WTC11 (cell line): ENCODE data around the gene SDF4. TPM values are rescaled to one million over a fixed set of nuclear protein-coding genes. Genes with fewer than 3 reads are reported as not detected.
A peak's percentile ranks its signal among the peaks of the same experiment; 100 is the strongest.

Experiments
- ATAC-seq: fragments of 200-7000 bp; cut with Tn5 transposase; 2 replicates; pipeline ENCODE4 v1.10.0; 2021; ENCODE audit warnings: mild to moderate bottlenecking, moderate library complexity
- CTCF ChIA-PET: fragments of 300-600 bp; sonication (Branson Sonifier 250); formaldehyde crosslinking; loops from one replicate; lab custom pipeline; 2021; ENCODE audit warnings: antibody characterized with exemption; lab: Charles Lee
- POLR2A ChIA-PET: fragments of 350-600 bp; sonication (Branson Sonifier 250); formaldehyde crosslinking; loops from one replicate; lab custom pipeline; 2021; ENCODE audit warnings: antibody characterized with exemption; lab: Charles Lee
- DNase-seq: peaks from one replicate; pipeline ENCODE4 v3.0.0; 2021; ENCODE audit warnings: low spot score
- H3K27ac Mint-ChIP-seq: 2 replicates; pipeline ENCODE4 v1.8.0; 2021; ENCODE audit warnings: mixed read lengths
- H3K27me3 Mint-ChIP-seq: 2 replicates; pipeline ENCODE4 v1.8.0; 2021; ENCODE audit warnings: low read depth, mild to moderate bottlenecking, moderate library complexity, mixed read lengths
- H3K36me3 Mint-ChIP-seq: 2 replicates; pipeline ENCODE4 v1.8.0; 2021; ENCODE audit warnings: mixed read lengths
- H3K4me1 Mint-ChIP-seq: 2 replicates; pipeline ENCODE4 v1.8.0; 2022; ENCODE audit warnings: mixed read lengths
- H3K4me3 Mint-ChIP-seq: 2 replicates; pipeline ENCODE4 v1.8.0; 2021; ENCODE audit warnings: mild to moderate bottlenecking, moderate library complexity, mixed read lengths
- H3K9me3 Mint-ChIP-seq: 2 replicates; pipeline ENCODE4 v1.8.0; 2021; ENCODE audit warnings: mixed read lengths
- GTF2I ChIP-seq: fragments of 250-450 bp; sonication (Bioruptor Pico); conservative IDR thresholded peaks from 2 replicates; pipeline ENCODE4 v1.4.0; 2021; ENCODE audit warnings: mild to moderate bottlenecking
- IRF2 ChIP-seq: sonication (generic); formaldehyde crosslinking; IDR thresholded peaks from 2 replicates; pipeline ENCODE4 v1.8.0; 2022; ENCODE audit warnings: low read depth, missing genetic modification reagents, borderline replicate concordance
- JUN ChIP-seq: sonication (generic); formaldehyde crosslinking; IDR thresholded peaks from 2 replicates; pipeline ENCODE4 v1.8.0; 2023; ENCODE audit warnings: mild to moderate bottlenecking, missing genetic modification reagents
- NFYB ChIP-seq: sonication (generic); formaldehyde crosslinking; conservative IDR thresholded peaks from 2 replicates; pipeline ENCODE4 v1.8.0; 2022; ENCODE audit warnings: low read depth, missing genetic modification reagents
- RELA ChIP-seq: sonication (generic); formaldehyde crosslinking; IDR thresholded peaks from 2 replicates; pipeline ENCODE4 v1.8.1; 2022; ENCODE audit warnings: missing genetic modification reagents, mild to moderate bottlenecking, borderline replicate concordance
- RORB ChIP-seq: fragments of 250-450 bp; sonication (Bioruptor Pico); IDR thresholded peaks from 2 replicates; pipeline ENCODE4 v1.9.0; 2021; ENCODE audit warnings: mild to moderate bottlenecking
- SMAD4 ChIP-seq: sonication (generic); formaldehyde crosslinking; IDR thresholded peaks from 2 replicates; pipeline ENCODE4 v1.8.0; 2022; ENCODE audit warnings: mild to moderate bottlenecking, missing genetic modification reagents
- SOX15 ChIP-seq: fragments of 250-450 bp; sonication (Bioruptor Pico); IDR thresholded peaks from 2 replicates; pipeline ENCODE4 v1.9.0; 2021; ENCODE audit warnings: mild to moderate bottlenecking
- TEAD4 ChIP-seq: sonication (generic); formaldehyde crosslinking; IDR thresholded peaks from 2 replicates; pipeline ENCODE4 v1.8.0; 2022; ENCODE audit warnings: mild to moderate bottlenecking, missing genetic modification reagents
- ZBTB21 ChIP-seq: sonication (generic); formaldehyde crosslinking; IDR thresholded peaks from 2 replicates; pipeline ENCODE4 v1.8.1; 2023; ENCODE audit warnings: mild to moderate bottlenecking, missing genetic modification reagents, borderline replicate concordance
- ZNF219 ChIP-seq: sonication (generic); formaldehyde crosslinking; IDR thresholded peaks from 2 replicates; pipeline ENCODE4 v1.8.0; 2023; ENCODE audit warnings: missing genetic modification reagents, mild to moderate bottlenecking, borderline replicate concordance
- ZNF263 ChIP-seq: sonication (generic); formaldehyde crosslinking; IDR thresholded peaks from 2 replicates; pipeline ENCODE4 v1.8.1; 2022; ENCODE audit warnings: low read depth, mild to moderate bottlenecking, moderate library complexity, missing genetic modification reagents
- ZNF416 ChIP-seq: fragments of 250-450 bp; sonication (Bioruptor Pico); IDR thresholded peaks from 2 replicates; pipeline ENCODE4 v1.9.0; 2021; ENCODE audit warnings: mild to moderate bottlenecking, inconsistent platforms
- total RNA-seq: library from RNA; stranded (reverse); gene quantifications from 3 replicates; pipeline ENCODE4 v1.2.3, GENCODE V29; 2021
- TF ChIP-seq, protein P1 (sequence below): sonication (generic); formaldehyde crosslinking; IDR thresholded peaks from 2 replicates; pipeline ENCODE4 v1.8.1; 2022; ENCODE audit warnings: mild to moderate bottlenecking, missing genetic modification reagents, moderate library complexity, borderline replicate concordance
- TF ChIP-seq, protein P2 (sequence below): sonication (generic); formaldehyde crosslinking; conservative IDR thresholded peaks from 2 replicates; pipeline ENCODE4 v1.8.1; 2022; ENCODE audit warnings: mild to moderate bottlenecking, missing genetic modification reagents
- TF ChIP-seq, protein P3 (sequence below): fragments of 250-450 bp; sonication (Bioruptor Pico); IDR thresholded peaks from 2 replicates; pipeline ENCODE4 v1.9.0; 2021; ENCODE audit warnings: moderate library complexity, mild to moderate bottlenecking, inconsistent platforms, borderline replicate concordance
- TF ChIP-seq, protein P4 (sequence below): sonication (generic); formaldehyde crosslinking; IDR thresholded peaks from 2 replicates; pipeline ENCODE4 v1.8.1; 2023; ENCODE audit warnings: mild to moderate bottlenecking, missing genetic modification reagents, borderline replicate concordance
- TF ChIP-seq, protein P5 (sequence below): sonication (generic); formaldehyde crosslinking; IDR thresholded peaks from 2 replicates; pipeline ENCODE4 v1.8.1; 2023; ENCODE audit warnings: mild to moderate bottlenecking, missing genetic modification reagents
- TF ChIP-seq, protein P6 (sequence below): sonication (generic); formaldehyde crosslinking; IDR thresholded peaks from 2 replicates; pipeline ENCODE4 v1.8.0; 2023; ENCODE audit warnings: mild to moderate bottlenecking, missing genetic modification reagents

Gene SDF4
- total RNA-seq, 1 experiment from 2014 or later, result 101 TPM

DNA sequence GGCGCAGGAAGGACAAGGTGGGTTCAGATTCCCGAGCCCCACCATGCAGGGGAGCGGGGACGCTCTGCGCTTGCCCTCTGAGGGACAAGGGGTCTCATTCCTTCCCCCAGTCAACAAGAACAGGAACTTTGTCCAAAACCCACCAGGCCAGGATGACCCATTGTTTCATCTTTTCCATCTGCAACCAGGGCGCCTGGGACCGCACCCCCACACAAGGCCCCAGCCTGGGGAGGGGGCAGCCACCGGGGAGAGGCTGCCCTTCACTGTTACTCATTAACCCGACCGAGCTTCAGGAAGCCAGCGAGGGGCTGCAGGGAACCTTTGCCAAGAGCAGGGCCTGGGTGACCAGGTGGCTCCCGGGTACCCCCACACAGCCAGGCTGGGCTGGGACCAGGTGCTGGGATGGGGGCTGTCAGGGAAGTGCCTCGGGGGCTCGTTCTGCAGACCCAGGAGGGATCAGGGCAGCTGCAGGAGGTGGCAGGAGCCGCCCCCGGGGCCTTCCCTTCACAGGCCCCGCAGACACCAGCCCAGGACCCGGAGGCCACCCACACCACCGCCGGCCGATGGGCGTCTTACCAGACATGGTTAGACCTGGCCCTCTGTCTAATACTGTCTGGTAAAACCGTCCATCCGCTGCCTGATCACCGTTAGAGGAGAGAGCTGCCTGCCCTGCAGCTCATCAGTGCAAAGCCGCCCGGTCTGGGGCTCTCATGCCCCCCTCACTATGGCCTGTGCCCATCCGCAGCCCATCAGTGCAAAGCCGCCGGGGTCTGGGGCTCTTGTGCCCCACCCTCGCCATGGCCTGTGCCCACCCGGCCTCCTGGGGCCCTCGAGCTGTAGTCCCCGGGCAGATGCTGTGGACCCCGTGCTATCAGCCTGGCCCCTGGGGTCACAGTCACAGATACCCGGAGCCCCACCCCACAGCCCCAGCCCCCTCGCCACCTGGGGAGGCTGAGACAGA is 63.1 kb downstream of the SDF4 start:
- ATAC-seq (no peak), DNase-seq (peak; percentile 11)
- H3K9me3 Mint-ChIP-seq, result no peaks in the 10 kb centered on the region
- CTCF ChIA-PET, result interaction anchor here (0.8 to 1.1 kb wide), 2 partner anchors 11 to 12 kb away, joined by 3 to 5 read pairs; no protein-coding TSS in a partner anchor
- H3K4me3 Mint-ChIP-seq, result no peak overlapping the region
- TF ChIP-seq, protein P1, sequence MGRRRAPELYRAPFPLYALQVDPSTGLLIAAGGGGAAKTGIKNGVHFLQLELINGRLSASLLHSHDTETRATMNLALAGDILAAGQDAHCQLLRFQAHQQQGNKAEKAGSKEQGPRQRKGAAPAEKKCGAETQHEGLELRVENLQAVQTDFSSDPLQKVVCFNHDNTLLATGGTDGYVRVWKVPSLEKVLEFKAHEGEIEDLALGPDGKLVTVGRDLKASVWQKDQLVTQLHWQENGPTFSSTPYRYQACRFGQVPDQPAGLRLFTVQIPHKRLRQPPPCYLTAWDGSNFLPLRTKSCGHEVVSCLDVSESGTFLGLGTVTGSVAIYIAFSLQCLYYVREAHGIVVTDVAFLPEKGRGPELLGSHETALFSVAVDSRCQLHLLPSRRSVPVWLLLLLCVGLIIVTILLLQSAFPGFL, result no peak
- TF ChIP-seq NFYB (no peak), ZNF219 (no peak)
- TF ChIP-seq, all 79 proteins: peak for 0
- Mint-ChIP-seq H3K27ac (no peak overlapping the region), H3K36me3 (no peaks in the 10 kb centered on the region), H3K4me1 (peaks cover 11% of the 10 kb centered on the region), H3K27me3 (peaks cover 7% of the 10 kb centered on the region)
- POLR2A ChIA-PET, result interaction anchor here (0.6 kb wide), 1 partner anchor 12 kb away, joined by 3 read pairs; no protein-coding TSS in a partner anchor

DNA sequence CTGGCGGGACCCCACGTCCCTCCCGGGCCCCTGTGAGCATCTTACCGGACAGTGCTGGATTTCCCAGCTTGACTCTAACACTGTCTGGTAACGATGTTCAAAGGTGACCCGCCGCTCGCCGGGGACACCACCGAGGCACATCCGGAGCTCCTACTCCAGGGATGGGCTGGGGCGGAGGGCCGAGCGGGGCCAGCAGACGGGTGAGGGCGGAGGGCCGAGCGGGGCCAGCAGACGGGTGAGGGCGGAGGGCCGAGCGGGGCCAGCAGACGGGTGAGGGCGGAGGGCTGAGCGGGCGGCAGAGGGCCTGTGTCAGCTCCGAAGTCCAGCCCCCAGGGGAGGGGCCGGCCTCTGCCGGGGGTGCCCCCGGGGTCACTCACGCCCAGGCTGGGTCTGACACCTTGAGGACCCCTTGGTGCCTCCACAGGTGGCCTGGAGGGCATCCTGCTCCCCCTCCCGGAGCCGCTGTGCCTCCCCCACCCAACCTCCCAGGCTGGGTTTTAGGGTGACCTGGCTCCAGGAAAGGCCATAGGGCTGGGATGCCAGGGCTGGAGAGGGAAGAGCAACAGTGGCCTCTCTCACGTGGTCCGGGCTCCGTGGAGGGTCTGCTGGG is 63.9 kb downstream of the SDF4 start:
- H3K27me3 Mint-ChIP-seq, result peaks cover 7% of the 10 kb centered on the region
- DNase-seq (no peak), ATAC-seq (no peak)
- TF ChIP-seq, protein P2, sequence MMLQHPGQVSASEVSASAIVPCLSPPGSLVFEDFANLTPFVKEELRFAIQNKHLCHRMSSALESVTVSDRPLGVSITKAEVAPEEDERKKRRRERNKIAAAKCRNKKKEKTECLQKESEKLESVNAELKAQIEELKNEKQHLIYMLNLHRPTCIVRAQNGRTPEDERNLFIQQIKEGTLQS, result no peak
- TF ChIP-seq ZNF219 (no peak), TEAD4 (CRISPR knock-in tag) (no peak), RORB (CRISPR knock-in tag) (no peak), RELA (CRISPR knock-in tag) (no peak), IRF2 (no peak), ZNF416 (CRISPR knock-in tag) (no peak), ZBTB21 (CRISPR knock-in tag) (no peak)
- TF ChIP-seq, protein P3, sequence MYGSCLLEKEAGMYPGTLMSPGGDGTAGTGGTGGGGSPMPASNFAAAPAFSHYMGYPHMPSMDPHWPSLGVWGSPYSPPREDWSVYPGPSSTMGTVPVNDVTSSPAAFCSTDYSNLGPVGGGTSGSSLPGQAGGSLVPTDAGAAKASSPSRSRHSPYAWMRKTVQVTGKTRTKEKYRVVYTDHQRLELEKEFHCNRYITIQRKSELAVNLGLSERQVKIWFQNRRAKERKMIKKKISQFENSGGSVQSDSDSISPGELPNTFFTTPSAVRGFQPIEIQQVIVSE (CRISPR knock-in tag), result no peak
- TF ChIP-seq, protein P4, sequence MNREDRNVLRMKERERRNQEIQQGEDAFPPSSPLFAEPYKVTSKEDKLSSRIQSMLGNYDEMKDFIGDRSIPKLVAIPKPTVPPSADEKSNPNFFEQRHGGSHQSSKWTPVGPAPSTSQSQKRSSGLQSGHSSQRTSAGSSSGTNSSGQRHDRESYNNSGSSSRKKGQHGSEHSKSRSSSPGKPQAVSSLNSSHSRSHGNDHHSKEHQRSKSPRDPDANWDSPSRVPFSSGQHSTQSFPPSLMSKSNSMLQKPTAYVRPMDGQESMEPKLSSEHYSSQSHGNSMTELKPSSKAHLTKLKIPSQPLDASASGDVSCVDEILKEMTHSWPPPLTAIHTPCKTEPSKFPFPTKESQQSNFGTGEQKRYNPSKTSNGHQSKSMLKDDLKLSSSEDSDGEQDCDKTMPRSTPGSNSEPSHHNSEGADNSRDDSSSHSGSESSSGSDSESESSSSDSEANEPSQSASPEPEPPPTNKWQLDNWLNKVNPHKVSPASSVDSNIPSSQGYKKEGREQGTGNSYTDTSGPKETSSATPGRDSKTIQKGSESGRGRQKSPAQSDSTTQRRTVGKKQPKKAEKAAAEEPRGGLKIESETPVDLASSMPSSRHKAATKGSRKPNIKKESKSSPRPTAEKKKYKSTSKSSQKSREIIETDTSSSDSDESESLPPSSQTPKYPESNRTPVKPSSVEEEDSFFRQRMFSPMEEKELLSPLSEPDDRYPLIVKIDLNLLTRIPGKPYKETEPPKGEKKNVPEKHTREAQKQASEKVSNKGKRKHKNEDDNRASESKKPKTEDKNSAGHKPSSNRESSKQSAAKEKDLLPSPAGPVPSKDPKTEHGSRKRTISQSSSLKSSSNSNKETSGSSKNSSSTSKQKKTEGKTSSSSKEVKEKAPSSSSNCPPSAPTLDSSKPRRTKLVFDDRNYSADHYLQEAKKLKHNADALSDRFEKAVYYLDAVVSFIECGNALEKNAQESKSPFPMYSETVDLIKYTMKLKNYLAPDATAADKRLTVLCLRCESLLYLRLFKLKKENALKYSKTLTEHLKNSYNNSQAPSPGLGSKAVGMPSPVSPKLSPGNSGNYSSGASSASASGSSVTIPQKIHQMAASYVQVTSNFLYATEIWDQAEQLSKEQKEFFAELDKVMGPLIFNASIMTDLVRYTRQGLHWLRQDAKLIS (CRISPR knock-in tag), result no peak
- H3K27ac Mint-ChIP-seq, result no peak overlapping the region
- H3K36me3 Mint-ChIP-seq, result no peaks in the 10 kb centered on the region
- H3K9me3 Mint-ChIP-seq, result no peaks in the 10 kb centered on the region
- H3K4me3 Mint-ChIP-seq, result no peak overlapping the region
- POLR2A ChIA-PET, result interaction anchor here (0.5 kb wide), 2 partner anchors 238 to 266 kb away, joined by 3 read pairs; no protein-coding TSS in a partner anchor
- peaks cover 15% of the 10 kb centered on the region for H3K4me1 Mint-ChIP-seq
- CTCF ChIA-PET, result interaction anchor here (0.8 kb wide), 1 partner anchor 11 kb away, joined by 3 read pairs; no protein-coding TSS in a partner anchor

DNA sequence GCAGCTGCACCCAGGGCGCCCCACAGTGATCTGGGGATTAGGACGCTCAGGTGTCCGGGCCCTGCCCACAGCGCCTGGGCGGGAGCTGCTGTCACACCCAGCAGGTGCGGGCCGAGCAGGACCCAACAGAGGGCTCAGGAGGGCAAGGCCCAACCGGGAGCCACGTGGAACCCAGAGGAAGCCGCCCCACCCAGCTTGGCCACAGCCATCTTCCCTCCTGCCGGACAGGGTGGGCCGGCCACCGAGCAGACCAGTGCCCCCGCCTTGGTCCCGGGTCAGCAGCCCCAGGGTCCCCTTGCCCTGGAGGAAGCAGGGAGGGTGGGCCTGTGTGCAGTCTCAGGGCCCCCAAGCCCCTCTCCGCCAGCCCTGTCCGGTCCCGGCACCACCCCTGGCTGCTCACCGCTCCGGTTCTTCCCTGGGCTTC is 64.4 kb downstream of the SDF4 start:
- H3K27me3 Mint-ChIP-seq, result peaks cover 7% of the 10 kb centered on the region
- no peaks in the 10 kb centered on the region for H3K9me3 Mint-ChIP-seq
- no peak overlapping the region for H3K27ac Mint-ChIP-seq
- H3K4me3 Mint-ChIP-seq, result no peak overlapping the region
- H3K36me3 Mint-ChIP-seq, result no peaks in the 10 kb centered on the region
- DNase-seq, result no peak
- ChIA-PET POLR2A (interaction anchor here (0.5 kb wide), 2 partner anchors 239 to 265 kb away, joined by 3 read pairs; no protein-coding TSS in a partner anchor), CTCF (no interaction called here)
- no peak for ATAC-seq
- peaks cover 15% of the 10 kb centered on the region for H3K4me1 Mint-ChIP-seq
- TF ChIP-seq NFYB, result no peak
- TF ChIP-seq, protein P5, sequence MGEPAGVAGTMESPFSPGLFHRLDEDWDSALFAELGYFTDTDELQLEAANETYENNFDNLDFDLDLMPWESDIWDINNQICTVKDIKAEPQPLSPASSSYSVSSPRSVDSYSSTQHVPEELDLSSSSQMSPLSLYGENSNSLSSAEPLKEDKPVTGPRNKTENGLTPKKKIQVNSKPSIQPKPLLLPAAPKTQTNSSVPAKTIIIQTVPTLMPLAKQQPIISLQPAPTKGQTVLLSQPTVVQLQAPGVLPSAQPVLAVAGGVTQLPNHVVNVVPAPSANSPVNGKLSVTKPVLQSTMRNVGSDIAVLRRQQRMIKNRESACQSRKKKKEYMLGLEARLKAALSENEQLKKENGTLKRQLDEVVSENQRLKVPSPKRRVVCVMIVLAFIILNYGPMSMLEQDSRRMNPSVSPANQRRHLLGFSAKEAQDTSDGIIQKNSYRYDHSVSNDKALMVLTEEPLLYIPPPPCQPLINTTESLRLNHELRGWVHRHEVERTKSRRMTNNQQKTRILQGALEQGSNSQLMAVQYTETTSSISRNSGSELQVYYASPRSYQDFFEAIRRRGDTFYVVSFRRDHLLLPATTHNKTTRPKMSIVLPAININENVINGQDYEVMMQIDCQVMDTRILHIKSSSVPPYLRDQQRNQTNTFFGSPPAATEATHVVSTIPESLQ (CRISPR knock-in tag), result no peak
- no peak for TF ChIP-seq SMAD4 (CRISPR knock-in tag)
- no peak for TF ChIP-seq ZNF263 (CRISPR knock-in tag)
- TF ChIP-seq JUN (CRISPR knock-in tag), result no peak
- TF ChIP-seq, protein P6, sequence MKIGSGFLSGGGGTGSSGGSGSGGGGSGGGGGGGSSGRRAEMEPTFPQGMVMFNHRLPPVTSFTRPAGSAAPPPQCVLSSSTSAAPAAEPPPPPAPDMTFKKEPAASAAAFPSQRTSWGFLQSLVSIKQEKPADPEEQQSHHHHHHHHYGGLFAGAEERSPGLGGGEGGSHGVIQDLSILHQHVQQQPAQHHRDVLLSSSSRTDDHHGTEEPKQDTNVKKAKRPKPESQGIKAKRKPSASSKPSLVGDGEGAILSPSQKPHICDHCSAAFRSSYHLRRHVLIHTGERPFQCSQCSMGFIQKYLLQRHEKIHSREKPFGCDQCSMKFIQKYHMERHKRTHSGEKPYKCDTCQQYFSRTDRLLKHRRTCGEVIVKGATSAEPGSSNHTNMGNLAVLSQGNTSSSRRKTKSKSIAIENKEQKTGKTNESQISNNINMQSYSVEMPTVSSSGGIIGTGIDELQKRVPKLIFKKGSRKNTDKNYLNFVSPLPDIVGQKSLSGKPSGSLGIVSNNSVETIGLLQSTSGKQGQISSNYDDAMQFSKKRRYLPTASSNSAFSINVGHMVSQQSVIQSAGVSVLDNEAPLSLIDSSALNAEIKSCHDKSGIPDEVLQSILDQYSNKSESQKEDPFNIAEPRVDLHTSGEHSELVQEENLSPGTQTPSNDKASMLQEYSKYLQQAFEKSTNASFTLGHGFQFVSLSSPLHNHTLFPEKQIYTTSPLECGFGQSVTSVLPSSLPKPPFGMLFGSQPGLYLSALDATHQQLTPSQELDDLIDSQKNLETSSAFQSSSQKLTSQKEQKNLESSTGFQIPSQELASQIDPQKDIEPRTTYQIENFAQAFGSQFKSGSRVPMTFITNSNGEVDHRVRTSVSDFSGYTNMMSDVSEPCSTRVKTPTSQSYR, result no peak
- no peak for TF ChIP-seq GTF2I
- TF ChIP-seq IRF2, result no peak
- TF ChIP-seq SOX15, result no peak
